Islet precursor cell (in vitro differentiated cells): ENCODE measurements around the gene CARMIL1.
A peak's percentile ranks its signal among the peaks of the same experiment; 100 is the strongest.

Experiments
- DNase-seq: peaks from one replicate; pipeline ENCODE4 v3.0.0-alpha.2; 2018

The CARMIL1 gene

GRCh38 chr6:25586927-25587326 is 307.8 kb downstream of the CARMIL1 start:
- DNase-seq, result no peak

GRCh38 chr6:25590986-25591385 is 311.8 kb downstream of the CARMIL1 start:
- DNase-seq, result no peak

GRCh38 chr6:25596928-25597818 is 318.0 kb downstream of the CARMIL1 start:
- DNase-seq, result no peak

GRCh38 chr6:25599516-25600085 is 320.4 kb downstream of the CARMIL1 start:
- peak; percentile 66 for DNase-seq

DNA sequence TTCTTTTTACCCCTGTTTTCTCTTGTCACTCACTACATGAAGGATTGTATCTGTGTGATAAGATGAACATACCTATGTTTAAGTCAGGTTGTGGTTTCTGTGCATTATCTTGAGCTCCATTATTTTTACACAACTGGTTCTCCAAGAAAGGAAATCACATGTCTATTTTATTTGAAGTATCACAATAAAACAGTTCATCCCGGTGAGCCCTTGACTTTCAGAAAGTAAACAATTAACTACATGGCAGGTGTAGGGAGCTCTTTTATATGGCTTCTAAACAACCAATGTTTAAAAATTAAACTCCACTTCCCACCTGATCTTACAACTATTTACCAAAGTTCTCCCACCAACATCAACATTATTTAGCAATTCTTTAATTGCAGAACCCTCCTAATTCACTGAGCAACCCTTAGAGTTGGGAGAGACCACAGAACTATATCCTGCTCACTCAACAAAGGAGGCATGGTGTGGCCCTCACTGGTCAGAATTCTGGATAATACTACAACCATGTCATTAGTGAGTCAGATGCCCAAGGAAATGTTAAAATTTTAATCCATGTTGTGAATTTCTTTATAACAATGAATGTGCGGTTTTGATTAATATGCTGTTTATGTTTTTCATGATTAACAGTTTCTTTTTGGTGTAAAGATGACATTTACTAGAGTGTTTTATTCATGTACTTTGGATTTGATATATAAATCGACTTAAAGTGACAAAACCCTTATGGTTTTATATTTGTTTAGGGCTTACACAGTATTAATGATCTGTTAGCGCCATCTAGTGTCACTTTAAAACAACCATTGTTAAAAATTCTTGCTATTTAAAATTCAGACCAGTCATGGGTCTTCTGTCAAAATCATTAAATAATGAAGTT is 322.9 kb downstream of the CARMIL1 start:
- no peak for DNase-seq

- no peak for DNase-seq
Measured at GRCh38 chr6:25602674-25602982, 323.5 kb downstream of the CARMIL1 start.

- no peak for DNase-seq
Measured at GRCh38 chr6:25603251-25603650, 324.1 kb downstream of the CARMIL1 start.

GRCh38 chr6:25606151-25606550 is 327.0 kb downstream of the CARMIL1 start:
- no peak for DNase-seq

DNA sequence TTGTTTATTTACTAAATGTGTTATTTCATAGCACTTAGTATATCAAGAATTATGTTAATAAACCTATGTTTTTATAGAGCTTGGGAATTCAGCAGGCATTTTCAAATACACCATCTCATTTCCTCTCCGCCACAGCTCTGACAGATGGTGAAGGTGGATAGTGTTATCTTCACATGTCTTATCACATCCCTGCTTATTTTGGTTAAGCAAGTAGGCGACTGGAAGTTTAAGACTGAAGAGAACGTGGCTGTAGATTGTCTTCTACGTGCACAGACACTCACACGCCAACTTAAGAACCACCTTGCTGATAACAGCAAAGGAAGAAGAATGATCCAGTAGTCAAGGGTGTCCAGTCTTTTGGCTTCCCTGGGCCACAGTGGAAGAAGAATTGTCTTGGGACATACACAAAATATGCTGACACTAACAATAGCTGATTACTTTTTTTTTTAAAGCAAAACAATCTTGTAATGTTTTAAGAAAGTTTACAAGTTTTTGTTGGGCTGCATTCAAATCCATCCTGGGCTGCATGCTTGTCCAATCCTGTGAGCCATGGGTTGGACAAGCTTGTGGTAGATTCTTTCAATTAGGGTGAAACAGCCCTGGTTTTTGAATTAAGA is 329.5 kb downstream of the CARMIL1 start:
- no peak for DNase-seq

- DNase-seq, result no peak
Measured at GRCh38 chr6:25612666-25613065, 333.5 kb downstream of the CARMIL1 start.

DNA sequence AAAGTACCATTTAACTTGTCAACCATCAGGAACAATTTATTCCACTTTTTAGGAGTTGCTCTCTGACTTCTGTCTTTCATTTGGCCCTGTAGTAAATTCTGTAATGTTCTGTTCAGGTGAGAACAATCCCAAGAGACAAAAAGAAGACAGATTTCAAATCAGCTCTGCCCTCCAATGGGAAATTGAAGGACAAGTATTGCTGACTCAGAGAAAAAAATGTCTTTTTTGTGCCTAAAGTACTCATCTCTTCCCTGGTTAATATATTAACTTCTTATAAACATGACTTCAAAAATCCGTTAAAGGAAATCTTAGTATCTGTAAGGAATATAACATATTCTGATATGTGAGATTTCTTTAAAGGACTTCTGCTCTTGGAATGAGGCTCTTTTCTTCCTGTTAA is 334.2 kb downstream of the CARMIL1 start:
- no peak for DNase-seq

DNA sequence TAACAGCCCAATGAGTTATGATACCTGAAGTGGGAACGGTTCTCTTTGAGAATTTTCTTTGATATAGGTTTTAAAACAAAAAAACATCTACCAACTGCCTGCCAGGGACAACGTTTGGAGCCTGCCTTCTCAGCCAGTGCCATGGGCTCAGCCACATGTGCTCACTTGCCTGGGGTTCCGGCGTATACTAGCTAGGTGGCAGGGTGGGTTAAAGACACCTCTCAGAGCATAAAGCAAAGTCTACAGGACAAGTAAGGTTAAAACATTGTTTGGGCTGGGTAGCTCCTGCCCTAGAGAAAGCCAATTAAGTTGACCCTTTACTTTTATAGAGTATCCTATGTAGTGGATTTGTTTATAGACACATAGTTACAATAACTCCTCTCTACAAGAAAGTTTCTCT is 334.9 kb downstream of the CARMIL1 start:
- no peak for DNase-seq

- DNase-seq, result no peak
Measured at GRCh38 chr6:25615471-25615870, 336.3 kb downstream of the CARMIL1 start.

DNA sequence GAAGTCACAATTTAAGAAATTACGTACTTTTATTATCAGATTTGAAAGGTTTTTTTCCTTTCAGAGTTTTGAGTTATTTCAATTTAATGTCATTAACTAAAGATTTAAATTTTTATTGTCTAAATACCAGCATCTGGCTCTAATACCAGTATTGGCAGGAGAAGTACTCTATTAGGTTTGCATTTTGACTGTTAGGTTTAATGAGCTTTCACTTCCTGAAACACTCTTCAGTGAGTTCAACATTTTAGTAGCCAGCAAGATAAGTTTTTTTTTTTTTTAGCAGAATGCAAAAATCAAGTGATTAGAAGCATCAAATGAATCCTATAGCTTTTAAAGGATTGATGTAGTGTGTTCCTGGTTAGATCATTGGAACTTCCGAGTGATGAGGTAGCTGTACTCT is 338.8 kb downstream of the CARMIL1 start:
- DNase-seq, result no peak

GRCh38 chr6:25619217-25619616 is 340.0 kb downstream of the CARMIL1 start:
- no peak for DNase-seq

DNA sequence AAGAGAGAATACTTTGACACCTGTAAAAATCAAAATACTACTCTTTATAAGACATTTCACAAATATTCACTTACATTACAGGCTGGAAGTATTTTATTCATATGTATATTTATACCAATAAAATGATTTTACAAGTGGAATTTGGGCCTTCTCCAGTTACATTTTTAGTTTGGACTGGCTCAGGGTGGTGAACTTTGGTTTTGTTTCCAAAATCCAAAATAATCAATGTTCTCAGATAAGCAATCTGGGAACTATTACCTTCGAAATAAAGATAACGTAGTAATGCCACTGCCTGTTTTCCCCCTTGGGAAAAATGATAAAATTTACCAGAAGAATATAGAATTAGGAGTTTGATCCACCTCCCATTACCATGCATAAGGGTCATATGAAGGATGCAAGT is 341.2 kb downstream of the CARMIL1 start:
- DNase-seq, result no peak

DNA sequence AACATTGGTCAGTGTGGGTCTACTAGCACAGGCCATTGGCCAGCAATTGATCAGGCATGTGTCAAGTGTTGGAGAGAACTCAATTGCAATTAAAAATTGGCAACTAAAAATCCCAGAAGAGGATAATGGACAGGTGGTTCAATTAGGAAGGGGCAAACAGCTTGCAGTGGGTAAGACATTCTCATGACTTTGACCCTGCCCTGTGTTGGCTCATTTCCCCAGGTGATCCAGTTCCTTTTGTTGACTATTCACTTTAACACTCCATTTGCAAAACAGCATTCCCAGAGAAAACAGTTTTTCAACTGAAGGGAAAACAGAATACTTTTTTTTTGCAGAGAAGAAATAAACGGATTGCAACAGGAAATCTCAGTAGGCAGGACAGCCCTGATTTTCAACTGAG is 343.9 kb downstream of the CARMIL1 start:
- DNase-seq, result no peak

GRCh38 chr6:25623879-25624278 is 344.7 kb downstream of the CARMIL1 start:
- no peak for DNase-seq

DNA sequence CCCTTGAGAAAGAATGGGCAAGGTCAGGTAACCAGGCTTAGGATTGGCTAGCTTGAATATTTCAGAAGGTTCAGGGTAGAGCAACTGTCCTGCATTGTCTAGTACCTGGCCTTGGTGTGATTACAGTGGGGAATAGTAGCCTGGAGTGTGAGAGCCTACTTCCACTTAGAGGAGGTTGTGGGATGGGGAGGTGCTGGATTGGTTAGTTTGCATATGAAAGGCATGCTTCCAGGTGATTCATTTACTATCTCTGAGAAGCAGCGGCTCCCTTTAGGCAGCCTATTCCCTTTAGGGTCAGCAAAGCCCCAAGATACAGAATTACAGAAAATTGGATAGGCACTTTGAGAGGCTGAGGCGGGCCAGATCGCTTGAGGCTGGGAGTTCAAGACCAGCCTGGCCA is 347.8 kb downstream of the CARMIL1 start:
- peak; percentile 62 for DNase-seq

DNA sequence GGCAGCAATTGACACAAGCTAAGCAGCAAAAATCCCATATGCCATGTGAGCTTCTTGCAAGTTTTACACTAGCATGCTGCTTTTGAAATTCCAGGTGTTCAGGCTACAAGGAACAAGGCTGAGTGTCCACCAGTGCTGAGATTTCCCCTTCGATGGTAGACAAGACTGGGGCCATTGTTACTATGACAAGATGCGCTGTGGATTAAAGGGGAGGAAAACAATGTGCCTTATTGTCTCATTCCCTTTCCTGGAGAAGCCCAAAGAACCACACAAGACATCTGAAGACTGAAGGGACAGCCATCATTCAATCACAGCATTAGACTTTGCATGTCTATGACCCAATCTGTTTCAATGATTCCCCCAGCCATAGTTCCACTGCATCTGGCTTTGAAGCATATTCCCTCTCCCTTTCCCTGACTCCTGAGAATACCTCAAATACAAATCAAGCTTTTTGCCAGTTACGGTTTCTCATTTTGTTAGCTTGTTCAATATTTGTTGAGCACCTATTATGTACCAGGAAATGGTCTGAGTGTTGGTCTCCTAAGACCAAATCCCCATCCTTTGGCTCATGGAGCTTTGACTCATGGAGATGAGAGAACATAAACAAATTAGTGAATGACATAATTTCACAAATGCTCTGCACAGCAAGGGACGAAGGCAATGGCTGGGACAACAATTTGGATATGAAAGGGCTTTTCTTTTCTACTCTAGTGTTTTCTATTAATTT is 349.5 kb downstream of the CARMIL1 start:
- DNase-seq, result no peak

- no peak for DNase-seq
Measured at GRCh38 chr6:25629198-25629576, 350.0 kb downstream of the CARMIL1 start.

DNA sequence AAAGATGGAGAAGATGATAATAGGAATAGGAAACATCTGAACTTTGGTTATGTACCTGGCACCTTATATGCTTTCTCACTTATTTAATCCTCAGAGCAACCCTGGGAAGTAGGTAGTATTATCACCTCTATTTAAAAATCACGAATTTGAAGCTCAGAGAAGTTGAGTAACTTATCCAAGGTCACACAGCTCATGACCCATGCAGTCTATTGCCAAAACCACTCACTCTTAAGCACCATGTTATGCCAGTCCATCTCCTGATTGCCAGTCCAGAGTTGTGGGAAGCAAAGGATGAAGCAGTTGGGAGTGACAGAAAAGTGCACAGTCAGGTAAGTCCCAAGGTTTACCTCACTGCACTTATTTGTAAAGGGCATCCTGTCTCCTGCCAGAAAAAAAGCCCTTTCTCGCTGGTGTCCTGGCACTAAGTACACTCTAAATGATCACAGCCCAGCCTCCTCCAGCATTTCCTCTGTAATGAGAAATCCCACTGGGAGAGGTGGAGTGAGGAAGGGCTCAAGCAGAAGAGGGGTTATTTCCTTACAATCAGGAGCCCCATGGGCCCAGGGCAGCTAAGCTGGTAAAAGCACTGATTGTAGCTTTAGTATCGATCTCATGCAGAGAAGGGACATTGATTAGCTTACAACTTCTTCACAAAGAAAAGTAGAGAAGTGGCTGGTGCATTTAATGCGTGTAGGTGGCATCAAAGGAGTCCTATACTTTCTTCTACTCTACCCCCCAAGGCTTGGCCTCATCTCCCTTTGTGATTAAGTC is 351.5 kb downstream of the CARMIL1 start:
- no peak for DNase-seq
